AG04449 (cell line): ENCODE data around the gene VAC14.
A peak's percentile ranks its signal among the peaks of the same experiment; 100 is the strongest.

Experiments
- CTCF ChIA-PET: fragments of 350-600 bp; formaldehyde crosslinking; extraction: SDS; loops from one replicate; lab custom pipeline; 2021; ENCODE audit warnings: antibody characterized with exemption; lab: Yijun Ruan, JAX
- POLR2A ChIA-PET: fragments of 400-600, 350-600 bp; formaldehyde crosslinking; extraction: SDS; loops from one replicate; lab custom pipeline; 2020; ENCODE audit warnings: antibody characterized with exemption, inconsistent platforms; lab: Yijun Ruan, JAX
- DNase-seq: peaks from one replicate; pipeline ENCODE4 v3.0.0-alpha.2; 2010; ENCODE audit warnings: low read depth, low spot score
- H3K4me3 ChIP-seq: 2 replicates; pipeline ENCODE4 v1.5.1; 2011; ENCODE audit warnings: low read depth, mild to moderate bottlenecking, control low read depth, low read length
- CTCF ChIP-seq: IDR thresholded peaks from one replicate; pipeline ENCODE4 v1.5.1; 2011; ENCODE audit warnings: mild to moderate bottlenecking, moderate library complexity, low read length, control low read depth, inconsistent platforms; ENCODE audit not compliant: insufficient read depth; ENCODE audit errors: missing control alignments

VAC14 gene

GRCh38 chr16:70703041-70703834 lies 97.7 kb downstream of the VAC14 start:
- CTCF ChIA-PET, result interaction anchor here (0.8 to 2.3 kb wide), 12 partner anchors 11 to 67 kb away, joined by 3 to 25 read pairs (median 4); no protein-coding TSS in a partner anchor
- peak; percentile 75 for DNase-seq
- TF ChIP-seq CTCF, result peak; percentile 70
- POLR2A ChIA-PET, result interaction anchor here (0.5 to 1.6 kb wide), 9 partner anchors 10 to 68 kb away, joined by 3 to 8 read pairs (median 4); no protein-coding TSS in a partner anchor
- no peak overlapping the region for H3K4me3 ChIP-seq

- DNase-seq, result no peak
- CTCF ChIA-PET, result interaction anchor here (1.2 to 2.3 kb wide), 6 partner anchors 12 to 68 kb away, joined by 3 to 25 read pairs (median 10); no protein-coding TSS in a partner anchor
- no peak for TF ChIP-seq CTCF
- no peak overlapping the region for H3K4me3 ChIP-seq
- POLR2A ChIA-PET, result interaction anchor here (0.7 to 1.6 kb wide), 6 partner anchors 9 to 69 kb away, joined by 3 to 6 read pairs (median 4); no protein-coding TSS in a partner anchor
Measured at GRCh38 chr16:70702624-70703023, 98.3 kb downstream of the VAC14 start.

GRCh38 chr16:70701998-70702397 lies 99.0 kb downstream of the VAC14 start:
- no peak for TF ChIP-seq CTCF
- no peak overlapping the region for H3K4me3 ChIP-seq
- DNase-seq, result no peak
- POLR2A ChIA-PET, result no interaction called here
- CTCF ChIA-PET, result interaction anchor here (1.2 to 2.3 kb wide), 6 partner anchors 12 to 69 kb away, joined by 3 to 25 read pairs (median 10); no protein-coding TSS in a partner anchor

GRCh38 chr16:70701596-70701995 lies 99.4 kb downstream of the VAC14 start:
- CTCF ChIA-PET, result interaction anchor here (1.0 to 2.3 kb wide), 2 partner anchors 36 to 69 kb away, joined by 3 to 25 read pairs; no protein-coding TSS in a partner anchor
- no peak overlapping the region for H3K4me3 ChIP-seq
- TF ChIP-seq CTCF, result no peak
- POLR2A ChIA-PET, result no interaction called here
- no peak for DNase-seq

- DNase-seq, result no peak
- ChIA-PET CTCF (interaction anchor here (1.0 to 1.3 kb wide), 3 partner anchors 8 to 69 kb away, joined by 3 read pairs; no protein-coding TSS in a partner anchor), POLR2A (no interaction called here)
- TF ChIP-seq CTCF, result no peak
- no peak overlapping the region for H3K4me3 ChIP-seq
Measured at GRCh38 chr16:70701036-70701435, 99.9 kb downstream of the VAC14 start.
